Activated CD8-positive, alpha-beta memory T cell treated with anti-CD3 and anti-CD28 coated beads, Interleukin-2, amount 50 U/mL, for 48 hours (primary cell): Measurements from ENCODE around the gene CARD11.

Source experiments
- DNase-seq: peaks from one replicate; pipeline ENCODE4 v3.0.0-alpha.2; 2020

Gene CARD11

DNA sequence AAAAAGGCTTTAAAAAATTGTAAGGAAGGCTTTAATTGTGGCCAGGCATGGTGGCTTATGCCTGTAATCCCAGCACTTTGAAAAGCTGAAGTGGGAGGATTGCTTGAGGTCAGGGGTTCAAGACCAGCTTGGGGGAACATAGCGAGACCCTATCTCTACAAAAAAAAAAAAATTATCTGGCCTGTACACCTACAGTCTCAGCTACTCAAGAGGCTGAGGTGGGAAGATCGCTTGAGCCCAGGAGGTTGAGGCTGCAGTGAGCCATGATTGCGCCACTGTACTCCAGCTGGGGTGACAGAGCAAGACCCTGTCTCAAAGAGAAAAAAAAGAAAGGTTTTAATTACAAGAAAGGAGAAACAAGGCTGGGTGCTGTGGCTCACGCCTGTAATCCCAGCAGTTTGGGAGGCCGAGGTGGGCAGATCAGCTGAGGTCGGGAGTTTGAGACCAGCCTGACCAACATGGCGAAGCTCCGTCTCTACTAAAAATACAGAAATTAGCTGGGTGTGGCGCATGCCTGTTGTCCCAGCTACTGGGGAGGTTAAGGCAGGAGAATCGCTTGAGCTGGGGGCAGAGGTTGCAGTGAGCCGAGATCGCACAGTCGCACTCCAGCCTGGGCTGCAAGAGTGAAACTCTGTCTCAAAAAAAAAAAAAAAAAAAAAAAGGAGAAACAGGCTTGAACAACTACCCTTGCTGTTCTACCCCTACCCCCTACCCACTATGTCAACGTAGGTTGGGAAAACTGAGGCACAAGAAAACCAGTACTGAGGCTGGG is 83.7 kb downstream of the CARD11 start:
- peak; percentile 45 for DNase-seq

DNA sequence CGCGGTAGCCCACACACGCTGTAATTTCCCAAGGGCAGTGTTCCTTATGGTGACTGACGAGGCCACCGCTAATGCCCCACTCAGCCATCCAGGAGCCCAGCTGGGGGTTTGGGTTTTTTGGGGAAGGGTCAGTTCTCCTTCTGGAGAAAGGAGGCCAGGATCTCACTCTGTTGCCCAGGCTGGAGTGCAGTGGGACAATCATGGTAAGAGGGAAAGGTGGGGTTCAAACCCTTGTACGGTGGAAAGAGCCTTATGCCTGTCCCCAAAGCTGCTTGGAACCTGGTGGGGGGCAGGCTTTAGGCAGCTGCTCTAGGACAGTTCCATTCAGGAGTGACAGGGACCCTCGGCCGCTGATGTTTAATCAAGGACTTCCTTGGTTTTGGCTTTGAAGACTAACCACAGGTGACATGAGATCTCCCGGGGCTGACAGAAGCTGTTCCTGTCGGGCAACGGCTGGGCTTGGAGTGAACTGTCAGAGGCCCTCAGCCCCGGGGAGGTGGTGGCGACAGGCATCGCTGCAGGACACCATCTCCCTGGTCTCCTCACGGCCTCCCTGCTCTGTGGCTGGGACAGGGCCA is 84.5 kb downstream of the CARD11 start:
- DNase-seq = peak; percentile 56

DNA sequence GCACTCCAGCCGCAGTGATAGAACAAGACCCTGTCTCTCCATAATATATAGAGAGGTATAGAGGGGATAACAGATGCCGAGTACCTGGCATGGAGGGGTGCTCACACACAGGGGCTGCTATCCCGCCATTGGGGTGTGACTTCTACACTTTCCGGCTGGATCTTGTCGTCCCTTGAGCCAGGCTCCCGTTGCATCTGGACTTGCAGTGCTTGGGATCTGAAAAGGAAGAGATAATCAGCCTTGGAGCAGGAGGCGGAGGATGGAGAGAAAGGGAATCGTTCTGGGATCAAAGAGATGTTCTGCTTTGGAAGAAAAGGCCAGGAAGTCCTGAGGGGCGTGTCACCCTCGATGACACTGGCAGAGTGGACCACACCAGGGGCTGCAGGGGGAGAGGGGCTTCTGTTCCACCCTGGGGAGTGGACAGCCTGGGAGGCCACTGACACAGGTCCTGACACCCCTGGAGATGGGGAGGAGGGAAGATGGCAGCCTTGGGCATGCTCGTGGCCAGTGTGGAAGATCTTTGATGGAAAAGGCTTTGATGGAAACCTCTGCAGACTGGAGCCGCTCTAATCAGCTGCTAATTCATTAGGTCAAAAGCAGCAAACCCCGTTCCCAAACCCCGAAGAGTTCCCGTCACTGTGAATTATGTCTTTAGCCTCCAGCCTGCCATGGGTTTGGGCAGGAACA is 85.1 kb downstream of the CARD11 start:
- peak; percentile 47 for DNase-seq

DNA sequence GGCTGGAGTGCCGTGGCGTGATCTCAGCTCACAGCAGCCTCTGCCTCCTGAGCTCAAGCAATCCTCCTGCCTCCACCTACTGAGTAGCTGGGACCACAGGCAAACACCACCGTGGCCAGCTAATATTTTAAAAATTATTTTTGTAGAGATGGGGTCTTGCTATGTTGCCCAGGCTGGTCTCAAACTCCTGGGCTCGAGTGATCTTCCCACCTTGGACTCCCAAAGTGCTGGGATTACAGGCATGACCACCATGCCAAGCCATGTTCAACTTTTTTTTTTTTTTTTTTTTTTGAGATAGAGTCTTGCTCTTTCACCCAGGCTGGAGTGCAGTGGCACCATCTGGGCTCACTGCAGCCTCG is 86.3 kb downstream of the CARD11 start:
- DNase-seq = peak; percentile 26

DNA sequence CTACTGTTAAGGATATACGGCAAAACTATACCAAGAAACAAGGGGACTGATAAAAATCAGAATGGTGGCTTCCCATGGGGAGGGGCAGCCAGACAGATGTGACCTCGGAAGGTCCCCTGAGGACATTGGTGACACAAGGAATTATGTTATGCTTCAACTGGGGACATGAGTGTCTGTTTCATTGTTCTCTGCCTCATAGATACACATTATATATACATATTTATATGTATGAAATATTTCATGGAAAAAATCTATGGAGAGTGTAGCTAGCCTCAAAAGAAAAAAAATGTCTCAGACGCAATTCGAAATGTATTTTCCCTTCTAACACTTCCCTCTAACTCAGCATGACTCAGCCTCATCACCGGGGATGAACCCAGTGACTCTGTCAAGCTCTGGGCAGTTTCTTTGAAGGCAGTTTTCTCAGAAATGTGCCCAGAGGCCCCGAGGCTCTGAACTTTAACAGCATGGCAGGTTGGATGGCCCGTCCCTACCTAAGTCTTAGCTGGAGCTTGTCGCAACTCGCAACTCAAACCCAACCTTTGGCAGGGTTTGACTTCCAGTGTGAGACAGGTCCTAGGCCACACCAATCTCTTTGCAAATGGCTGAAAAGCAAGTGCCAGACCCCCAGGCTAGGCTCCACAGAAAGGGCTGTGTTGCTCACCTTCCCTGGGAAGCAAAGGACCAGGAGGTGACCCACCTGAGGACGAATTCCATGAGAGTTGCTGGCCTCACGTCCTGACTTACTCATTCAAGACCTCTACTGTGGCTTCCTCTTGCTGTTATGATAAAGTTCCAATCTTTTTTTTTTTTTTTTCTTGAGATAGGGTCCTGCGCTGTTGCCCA is 86.9 kb downstream of the CARD11 start:
- DNase-seq = peak; percentile 74

DNA sequence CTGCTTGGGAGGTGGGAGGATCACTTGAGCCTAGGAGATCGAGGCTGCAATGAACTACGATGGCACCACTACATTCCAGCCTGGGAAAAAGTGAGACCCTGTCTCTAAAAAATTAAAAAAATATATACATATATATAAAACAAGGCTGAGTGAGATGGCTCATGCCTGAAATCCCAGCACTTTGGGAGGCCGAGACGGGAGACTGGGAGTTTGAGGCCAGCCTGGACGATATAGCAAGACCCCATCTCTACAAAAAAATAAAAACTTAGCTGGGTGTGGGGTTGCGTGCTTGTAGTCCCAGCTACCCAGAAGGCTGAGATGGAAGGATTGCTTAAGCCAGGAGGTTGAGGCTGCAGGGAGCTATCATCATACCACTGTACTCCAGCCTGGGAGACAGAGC is 87.6 kb downstream of the CARD11 start:
- no peak for DNase-seq

DNA sequence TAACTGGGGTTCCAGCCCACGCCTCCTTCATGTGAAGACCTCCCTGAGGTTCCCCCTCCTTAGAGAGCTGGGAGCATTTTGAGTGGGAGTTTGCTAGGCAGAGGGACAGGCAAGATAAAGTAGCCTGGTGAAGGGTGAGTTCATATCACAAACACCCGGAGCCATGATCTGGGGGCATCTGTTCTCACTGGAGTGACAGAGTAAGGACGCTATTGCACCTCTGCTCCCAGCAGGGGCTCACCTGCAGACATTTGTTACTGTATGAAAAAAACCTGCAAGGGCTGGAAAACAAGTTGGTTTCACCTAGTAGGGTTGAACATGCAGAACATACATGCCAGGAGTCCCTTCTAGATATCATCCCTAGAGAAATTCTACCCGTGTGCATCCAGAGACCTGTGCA is 88.4 kb downstream of the CARD11 start:
- no peak for DNase-seq

DNA sequence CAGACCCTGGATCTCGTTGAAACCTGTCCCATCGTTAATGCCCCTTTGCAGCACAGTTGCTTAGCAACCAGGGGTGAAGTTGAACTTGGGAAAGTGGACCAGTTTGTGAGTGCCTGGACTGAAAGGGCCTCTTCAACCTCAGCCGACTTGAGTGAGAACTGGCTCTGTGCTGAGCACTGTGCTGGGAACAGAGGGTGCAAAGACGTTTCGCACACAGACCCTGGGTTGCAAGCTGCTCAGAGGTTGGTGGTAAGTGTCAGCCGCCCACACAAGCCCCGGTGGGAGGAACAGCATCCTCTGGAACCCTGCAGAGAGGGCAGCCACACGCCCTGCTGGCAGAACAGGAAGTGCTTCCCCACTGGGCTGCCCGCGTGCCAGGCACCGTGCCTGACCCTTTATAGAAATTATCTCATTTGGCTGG is 89.2 kb downstream of the CARD11 start:
- peak; percentile 70 for DNase-seq

DNA sequence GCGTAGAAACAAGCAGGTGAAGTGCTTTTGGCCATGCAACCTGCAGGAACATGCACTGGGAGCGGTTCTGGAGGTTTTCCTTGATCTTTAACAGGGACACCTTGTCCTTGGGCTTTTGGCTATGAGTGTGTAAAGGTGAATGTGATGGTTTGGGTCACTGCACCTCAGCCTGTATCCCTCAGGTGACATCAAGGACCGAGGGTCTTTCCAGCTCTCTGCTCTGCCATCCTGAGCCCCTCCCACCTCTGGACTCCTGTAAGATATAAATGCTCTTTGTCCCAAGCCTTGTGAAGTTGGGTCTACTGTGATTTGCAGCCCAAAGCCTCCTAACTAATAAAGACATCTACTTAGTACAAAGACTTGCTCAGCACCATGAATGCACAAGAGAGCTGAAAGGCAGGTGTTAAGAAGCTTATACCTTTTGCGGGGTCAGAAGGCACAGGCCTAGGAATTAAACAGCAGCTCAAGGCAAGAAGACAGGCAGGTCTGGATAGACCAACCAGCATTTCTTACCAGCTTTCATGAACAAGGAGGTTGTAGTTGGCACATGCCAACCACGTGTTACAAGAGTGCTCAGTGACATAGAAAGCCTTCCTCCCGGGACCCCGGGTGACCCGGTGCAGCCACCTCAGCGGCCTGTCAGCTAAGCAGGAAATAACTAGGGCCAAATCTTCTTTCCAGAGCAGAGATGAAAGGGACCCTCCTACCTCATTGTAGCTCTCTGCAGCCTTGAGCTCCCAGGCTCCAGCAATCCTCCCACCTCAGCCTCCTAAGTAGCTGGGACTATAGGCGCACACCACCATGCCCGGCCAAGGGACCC is 89.9 kb downstream of the CARD11 start:
- peak; percentile 52 for DNase-seq

DNA sequence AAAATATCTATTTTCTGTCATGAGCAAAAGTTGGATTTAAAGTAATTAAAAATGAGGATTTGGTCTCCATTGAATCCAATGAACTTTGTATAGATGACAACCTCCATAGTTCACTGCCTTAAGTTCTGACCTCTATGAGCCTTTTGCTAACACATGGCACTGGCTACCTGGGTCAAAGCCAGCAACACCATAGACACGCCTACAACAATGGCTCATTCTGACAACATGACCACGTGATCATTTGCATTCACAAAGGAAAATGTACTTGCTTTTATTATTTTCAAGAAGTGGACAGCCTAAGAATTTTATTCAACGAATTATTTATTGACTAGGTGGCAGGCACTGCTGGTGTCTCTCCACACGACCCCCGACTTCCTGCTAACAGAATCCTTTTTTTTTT is 90.6 kb downstream of the CARD11 start:
- DNase-seq = peak; percentile 35

DNA sequence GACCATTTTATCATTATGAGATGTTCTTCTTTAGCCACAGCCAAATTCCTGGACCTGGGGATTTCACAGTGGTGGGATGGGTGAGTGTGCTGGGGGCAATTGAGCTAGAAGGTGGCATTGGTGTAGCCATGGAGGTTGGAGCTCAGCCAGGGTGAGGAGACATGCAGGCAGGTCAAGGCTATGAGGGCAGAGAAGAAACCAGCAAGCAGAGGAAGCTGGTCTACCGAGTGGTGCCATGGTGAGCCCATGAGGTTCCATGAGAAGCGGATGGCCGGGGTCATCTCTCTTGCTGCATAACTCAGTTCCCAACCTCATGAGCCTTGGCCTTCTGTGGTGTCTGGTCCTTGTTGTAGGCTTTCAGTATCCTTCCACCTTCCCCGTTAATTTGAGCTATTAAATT is 91.4 kb downstream of the CARD11 start:
- DNase-seq = peak; percentile 34

DNA sequence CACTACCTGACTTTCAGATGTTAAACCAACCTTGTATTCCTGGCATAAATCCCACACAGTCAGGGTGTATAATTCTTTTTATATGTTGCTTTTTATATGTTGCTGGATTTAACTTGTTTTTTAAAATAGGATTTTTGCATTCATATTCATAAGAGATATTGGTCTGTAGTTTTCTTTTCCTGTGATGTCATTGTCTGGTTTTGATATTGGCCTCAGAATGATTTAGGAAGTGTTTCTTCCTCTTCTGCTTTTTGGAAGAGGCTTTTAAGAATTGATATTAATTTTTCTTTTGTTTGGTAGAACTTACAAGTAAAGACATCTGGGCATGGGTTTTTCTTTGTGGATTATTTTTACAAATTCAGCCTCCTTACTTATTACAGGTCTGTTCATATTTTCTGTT is 93.1 kb downstream of the CARD11 start:
- DNase-seq = no peak

DNA sequence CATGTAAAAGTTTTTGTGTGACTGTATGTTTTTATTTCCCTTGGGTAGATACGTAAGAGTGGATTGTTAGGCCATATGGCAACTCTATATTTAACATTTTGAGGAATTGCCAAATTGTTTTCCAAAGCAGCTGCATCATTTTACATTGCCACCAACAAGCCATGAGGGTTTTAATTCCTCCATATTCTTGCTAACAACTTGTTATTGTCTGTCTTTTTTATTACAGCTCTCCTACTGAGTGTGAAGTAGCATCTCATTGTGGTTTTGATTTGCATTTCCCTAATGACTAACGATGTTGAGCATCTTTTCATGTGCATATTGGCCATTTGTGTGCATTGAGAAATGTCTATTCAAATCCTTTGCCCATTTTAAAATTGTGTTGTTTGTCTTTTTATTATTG is 94.9 kb downstream of the CARD11 start:
- DNase-seq = no peak

DNA sequence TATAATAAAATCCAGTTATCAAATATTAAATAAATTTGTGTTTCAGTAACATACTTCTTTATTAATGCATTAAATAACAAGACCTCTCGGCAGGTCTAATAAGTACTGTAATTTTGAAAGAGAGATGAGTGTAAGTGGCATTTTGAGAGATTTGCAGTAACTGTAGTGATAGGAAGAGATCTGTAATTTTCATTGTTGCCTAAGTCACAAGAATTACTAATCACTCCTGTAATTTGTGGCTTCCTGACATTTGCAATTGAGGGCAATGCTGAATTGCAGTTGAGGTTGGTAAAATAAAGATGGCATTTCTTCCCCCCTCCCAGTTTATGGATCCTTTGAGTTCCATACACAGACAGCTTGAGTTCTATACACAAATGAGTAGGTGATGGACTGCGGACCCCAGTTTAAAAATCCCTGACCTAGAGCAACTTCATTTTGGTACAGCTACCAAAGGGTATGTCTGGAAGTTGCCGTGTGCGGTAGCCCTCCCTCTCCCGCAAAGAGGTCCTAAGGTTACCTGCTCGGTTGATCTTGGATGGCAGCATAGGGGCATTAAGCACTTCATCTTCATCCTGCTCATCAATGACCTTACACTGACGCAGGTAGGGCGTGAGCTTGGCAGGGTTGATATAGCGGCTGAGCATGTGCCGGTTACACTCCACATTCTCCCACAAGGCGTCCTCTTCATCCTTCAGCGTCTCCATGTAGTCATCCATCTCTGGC is 96.4 kb downstream of the CARD11 start:
- DNase-seq = peak; percentile 46

DNA sequence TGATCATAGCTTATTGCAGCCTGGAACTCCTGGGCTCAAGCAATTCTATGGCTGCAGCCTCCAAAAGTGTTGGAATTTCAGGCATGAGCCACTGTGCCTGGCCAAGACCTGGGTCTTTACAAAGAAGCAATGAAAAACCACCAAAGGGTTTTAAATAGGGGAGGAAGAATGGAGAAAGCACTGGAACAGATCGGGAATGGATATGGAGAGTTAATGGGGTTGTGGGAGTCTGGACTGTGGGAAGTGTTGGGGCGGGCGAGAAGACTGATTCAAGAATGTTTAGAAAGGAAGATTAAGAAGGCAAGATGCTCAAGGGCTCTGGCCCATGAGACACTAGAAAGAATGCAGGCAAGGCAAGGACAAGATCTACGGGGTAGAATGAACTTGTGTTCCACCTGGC is 98.5 kb downstream of the CARD11 start:
- DNase-seq = peak; percentile 26

DNA sequence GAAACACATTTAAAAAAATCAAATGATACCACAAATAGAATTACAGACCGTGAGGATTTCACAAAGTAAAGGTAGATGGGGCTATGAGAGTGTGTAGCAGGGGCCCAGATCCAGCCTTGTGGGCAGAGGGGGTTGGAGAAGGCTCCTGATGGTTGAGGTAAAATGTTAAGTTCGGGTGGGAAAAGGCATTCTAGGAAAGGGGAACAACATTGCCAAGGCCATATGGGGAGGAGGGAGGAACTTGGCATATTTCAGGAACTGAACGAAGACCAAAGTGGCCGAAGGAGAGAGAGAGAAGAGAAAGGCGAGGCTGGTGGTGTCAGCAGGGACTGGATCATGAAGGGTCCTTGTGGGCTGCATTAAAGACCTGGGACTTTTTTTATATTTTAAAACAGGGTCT is 98.9 kb downstream of the CARD11 start:
- DNase-seq = peak; percentile 15

DNA sequence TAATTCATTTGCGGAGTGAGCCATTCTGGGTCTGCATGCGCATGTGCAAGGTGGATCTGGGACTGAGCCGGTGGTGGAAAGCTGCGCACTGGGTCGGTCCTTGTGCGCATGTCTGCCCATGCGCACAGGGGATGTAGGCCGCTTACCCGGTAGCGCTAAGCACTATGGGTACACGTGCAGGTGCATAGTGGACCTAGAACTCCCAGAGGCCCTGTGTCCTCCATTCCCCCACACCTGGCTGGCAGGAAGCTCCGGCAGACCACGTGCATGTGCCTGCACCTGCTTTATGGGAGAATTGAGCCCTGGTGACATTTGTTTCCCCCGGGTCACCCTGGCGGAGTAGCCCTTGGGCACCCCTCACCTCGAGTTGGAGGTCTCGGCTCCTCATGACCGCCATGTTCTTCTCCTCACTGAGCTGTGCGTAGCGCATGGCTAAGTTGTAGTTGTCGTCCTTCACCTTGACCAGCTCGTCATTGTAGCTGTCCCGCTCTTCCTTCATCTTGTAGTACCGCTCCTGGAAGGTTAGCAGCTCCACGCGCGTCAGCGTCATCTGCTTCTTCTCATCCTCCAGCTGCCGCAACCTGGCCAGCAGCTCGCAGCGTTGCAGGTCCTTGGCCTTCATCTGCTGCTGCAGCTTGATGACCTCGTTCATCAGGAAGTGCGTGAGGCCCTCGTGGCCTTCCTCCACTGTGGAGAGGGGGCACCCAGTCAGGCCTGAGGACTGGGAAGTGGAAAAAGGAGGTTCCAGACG is 99.6 kb downstream of the CARD11 start:
- DNase-seq = peak; percentile 42

DNA sequence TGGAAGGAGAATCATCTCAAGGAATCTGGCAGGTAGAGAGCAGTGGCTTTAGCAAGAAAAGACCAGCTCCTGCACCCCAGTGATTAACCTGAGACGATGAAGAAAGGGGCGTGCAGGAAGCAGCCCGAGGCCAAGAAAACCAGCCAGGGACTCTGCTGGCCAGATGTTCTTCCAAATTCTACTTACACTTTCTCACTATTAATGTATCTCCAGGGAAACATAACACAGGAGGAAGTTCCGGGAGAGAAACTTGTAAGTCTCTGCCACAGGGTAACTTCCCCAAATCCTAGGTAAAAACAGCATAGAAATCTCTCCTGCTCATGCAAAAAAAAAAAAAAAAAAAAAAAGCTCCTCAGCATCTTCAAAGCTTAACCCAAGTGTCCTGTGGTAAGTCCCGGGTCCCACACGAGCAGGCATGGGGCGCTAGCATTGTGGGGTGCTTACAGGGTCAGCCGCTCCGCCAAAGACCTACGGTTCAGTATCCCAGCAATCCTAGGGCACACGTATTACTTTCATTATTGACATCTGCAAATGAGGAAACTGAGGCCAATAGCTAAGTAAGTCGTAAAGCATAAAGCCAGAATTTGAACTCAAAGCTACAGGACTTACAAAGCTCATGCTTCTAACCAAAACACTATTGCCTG is 102.3 kb downstream of the CARD11 start:
- DNase-seq = no peak

DNA sequence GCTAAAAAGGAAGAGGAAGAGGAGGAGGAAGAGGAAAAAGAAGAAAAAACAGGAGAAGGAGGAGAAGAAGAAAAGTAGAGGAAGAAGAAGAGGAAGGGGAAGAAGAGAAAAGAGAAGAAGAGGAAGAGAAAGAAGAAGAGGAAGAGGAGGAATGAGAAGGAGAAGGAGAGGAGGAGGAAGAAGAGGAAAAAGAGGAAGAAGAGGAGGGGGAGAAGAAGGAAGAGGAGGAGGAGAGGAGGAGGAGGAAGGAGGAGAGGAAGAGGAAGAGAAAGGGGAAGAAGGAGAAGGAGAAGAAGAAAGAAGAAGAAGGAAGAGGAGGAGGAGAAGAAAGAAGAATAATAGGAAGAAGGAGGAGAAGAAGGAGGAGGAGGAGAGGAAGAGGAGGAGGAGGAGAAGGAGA is 103.2 kb downstream of the CARD11 start:
- no peak for DNase-seq

DNA sequence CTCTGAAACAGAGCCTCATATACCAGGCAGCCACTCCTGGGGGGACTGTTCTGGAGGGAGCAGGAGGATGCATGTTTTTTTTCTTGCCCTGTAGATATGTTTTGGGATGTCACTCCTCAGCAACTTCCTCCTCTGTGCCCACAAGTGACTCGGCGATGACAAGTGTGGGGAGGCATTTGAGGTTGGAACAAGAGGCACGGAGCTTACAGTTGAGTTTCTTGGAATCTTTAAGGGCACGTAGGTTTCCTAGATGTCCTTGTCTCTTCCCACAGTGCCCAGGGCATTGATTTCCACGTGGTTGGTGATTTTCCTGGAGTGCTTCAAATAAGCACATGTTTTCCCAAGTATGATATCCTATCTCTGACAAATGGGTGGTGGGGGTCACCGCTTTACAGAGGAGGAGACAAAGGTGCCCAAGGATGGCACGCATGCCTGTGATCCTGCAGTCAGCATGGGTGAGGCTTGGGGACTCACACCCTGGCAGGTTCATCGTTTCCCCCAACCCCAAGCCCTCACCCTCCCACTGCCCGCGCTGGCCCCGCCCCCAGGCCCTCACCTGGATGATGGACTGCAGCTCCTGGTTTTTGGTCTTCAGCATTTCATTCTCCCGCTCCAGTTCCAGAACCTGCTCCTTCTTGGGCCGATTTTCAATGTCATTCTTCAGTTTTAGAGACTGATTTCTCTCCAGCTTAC is 104.3 kb downstream of the CARD11 start:
- peak; percentile 36 for DNase-seq
